Stimulated activated CD4-positive, alpha-beta T cell treated with anti-CD3 and anti-CD28 coated beads, TNF-alpha, amount 100 ng/mL, for 48 hours (primary cell): ENCODE results near the gene CAV1.

Source experiments
- DNase-seq, 3 donors: peaks; one replicate each; pipeline ENCODE4 v3.0.0-alpha.2; 2020; ENCODE audit warnings: low read depth in 3 of 3

The CAV1 gene

DNA sequence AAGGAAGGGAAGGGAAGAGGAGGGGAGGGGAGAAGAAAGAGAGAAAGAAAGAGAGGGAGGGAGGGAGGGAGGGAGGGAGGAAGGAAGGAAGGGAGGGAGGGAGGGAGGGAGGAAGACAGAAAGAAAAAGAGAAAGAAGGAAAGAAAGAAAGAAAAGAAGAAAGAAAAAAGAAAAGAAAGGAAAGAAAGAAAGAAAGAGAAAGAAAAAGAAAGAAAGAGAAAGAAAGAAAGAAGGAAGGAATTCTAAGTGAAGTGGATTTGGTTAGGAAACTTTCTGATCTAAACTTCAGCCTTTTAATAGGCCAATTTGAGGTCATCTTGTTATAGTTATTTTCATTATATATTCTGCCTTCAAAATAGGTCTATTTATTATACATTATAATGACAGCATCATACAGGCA is 21.0 kb upstream of the CAV1 start:
- DNase-seq, result no peak

- DNase-seq, result no peak
Measured at GRCh38 chr7:116505278-116505677, 19.6 kb upstream of the CAV1 start.

DNA sequence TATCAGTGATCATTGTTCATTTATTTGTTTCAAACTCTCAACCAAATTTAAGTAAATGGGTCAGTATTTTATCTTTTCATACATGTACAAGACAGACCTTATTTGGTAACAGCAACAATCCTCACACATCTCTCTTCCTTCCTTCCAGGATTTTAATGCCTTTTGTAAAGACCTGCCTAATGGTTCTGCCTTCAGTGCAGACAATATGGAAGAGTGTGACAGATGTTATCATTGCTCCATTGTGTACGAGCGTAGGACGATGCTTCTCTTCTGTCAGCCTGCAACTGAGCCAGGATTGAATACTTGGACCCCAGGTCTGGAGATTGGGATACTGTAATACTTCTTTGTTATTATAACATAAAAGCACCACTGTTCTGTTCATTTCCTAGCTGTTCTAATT is 19.0 kb upstream of the CAV1 start:
- no peak for DNase-seq

GRCh38 chr7:116509982-116510579 is 14.8 kb upstream of the CAV1 start:
- DNase-seq, result no peak

- DNase-seq, result no peak
Measured at GRCh38 chr7:116510795-116511194, 14.0 kb upstream of the CAV1 start.

DNA sequence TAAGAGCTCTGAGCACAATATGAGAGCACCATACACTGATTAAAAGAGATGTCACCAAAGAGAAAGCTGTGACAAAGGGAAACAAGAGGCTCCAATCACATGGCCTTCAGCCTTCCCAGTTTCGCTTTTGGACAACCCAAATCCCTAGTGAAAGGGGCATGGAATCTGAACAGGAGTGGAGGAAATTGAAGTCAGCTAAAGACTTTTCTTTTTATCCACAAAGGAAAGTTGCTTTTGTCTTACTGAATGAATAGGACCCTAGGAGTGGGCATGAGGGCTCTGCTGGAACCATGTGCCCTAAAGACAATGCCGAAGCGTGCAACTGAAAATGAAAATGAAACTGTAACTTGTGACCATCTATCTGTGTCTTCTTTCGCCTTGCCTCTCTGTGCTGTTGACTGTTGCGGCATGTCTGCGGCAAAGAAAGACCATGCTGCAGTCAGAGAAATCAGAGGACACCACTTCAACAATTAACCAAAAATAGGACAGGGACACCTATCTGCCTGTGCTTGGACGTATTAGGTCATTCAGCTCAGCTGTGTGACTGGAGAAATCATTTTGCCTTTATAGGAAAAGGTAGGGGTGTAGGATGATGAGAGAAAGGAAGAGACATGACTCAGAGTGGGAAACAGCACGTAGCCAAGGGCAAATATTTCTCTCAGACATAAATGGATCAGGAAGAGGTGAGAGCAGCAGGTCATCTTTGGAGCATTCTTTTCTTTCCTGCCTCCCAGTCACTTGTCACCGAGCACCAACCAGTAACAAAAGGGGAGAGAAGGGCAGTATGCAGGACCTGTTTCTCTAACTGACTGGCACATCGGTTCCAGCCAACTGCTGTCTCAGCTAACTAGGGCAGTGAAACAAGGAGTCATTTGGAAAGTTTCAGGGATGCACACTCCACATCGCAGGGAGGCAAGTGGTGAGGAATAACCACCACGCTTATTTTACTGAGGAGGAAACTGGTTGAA is 13.0 kb upstream of the CAV1 start:
- no peak for DNase-seq

GRCh38 chr7:116512520-116513188 is 12.2 kb upstream of the CAV1 start:
- DNase-seq, result no peak

GRCh38 chr7:116515584-116515983 is 9.3 kb upstream of the CAV1 start:
- no peak for DNase-seq

- DNase-seq, result no peak
Measured at GRCh38 chr7:116516324-116516723, 8.5 kb upstream of the CAV1 start.

DNA sequence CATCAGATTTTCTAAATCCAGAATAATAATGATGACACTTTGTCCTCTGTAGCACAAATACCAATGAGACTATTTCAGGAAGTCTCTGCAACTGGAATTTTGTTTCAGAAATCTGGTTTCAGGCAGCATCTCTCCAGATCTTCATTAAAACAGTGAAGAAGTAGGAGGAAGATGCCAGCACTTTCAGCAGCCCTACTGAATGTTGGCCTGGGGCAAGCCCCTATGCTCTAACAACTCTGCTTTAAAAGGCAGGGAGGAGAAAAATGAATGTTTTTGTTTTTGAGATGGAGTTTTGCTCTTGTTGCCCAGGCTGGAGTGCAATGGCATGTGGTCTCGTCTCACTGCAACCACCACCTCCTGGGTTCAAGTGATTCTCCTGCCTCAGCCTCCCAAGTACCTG is 7.2 kb upstream of the CAV1 start:
- DNase-seq, result no peak

- DNase-seq, result no peak
Measured at GRCh38 chr7:116518961-116519360, 5.9 kb upstream of the CAV1 start.

GRCh38 chr7:116521046-116521664 is 3.7 kb upstream of the CAV1 start:
- no peak for DNase-seq

DNA sequence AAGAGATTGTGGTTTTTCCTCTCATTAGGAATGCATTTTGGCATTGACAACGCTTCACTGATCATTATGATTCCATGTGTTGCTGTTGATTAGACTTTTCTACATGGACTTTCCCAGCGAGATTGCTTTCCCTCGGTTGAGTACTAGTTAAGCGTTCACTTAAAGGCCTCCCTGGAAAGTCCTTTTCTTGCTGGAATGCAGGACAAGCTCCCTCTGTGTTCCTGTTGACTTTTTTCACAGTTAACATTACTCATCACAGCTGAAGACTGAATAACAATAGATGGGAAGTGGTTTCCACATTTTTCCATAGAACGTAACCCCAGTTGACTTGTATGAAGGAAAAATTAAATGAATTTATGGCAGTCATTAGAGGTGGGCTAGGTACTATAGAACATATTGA is 2.6 kb upstream of the CAV1 start:
- DNase-seq, result no peak

DNA sequence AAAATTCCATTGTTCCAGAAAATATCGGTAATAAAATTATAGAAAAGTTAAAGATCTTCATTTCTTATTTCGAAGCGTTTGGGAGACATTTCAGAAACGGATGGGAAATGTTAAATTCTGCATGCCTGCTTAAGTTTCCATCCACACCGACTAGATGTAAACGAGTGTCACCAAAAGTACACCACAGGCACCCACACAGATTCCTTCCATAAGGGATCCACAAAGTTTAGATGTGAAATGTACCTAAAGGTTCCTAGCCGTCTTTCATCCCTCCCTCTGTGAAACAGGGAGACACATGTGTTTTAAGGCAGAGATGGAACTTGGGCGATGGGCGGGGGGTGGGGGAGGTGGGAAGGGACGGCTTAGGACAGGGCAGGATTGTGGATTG is 621 bp upstream of the CAV1 start:
- no peak for DNase-seq

DNA sequence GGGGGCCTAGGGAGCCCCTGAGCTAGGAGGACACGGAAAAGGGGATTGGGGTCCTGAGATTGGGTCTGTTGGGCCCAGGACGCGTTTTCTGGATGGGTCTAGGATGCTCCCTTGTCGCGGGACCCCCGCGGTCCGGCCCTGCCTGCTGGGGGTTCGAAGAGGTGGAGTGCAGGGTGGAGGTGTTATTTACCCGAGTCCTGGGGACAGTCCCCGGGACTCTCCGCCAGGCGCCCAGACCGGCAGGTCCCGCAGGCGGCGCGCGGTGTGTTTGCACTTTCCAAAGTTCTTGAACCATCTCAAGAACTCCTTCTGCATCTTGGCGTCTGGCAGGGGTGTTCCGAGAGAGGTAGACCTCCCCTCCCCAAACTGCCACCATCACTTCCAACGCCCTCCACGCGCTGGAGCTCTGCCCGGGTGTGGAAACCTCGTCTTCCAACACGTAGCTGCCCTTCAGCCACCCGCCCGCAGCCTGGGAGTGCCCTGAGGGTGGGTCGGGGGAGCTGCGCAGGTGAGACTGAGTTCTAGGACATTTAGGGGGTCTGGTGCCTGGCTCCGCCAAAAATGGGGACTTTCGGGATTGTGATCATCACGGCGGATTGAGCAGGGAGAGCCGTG is 569 bp downstream of the CAV1 start:
- no peak for DNase-seq

DNA sequence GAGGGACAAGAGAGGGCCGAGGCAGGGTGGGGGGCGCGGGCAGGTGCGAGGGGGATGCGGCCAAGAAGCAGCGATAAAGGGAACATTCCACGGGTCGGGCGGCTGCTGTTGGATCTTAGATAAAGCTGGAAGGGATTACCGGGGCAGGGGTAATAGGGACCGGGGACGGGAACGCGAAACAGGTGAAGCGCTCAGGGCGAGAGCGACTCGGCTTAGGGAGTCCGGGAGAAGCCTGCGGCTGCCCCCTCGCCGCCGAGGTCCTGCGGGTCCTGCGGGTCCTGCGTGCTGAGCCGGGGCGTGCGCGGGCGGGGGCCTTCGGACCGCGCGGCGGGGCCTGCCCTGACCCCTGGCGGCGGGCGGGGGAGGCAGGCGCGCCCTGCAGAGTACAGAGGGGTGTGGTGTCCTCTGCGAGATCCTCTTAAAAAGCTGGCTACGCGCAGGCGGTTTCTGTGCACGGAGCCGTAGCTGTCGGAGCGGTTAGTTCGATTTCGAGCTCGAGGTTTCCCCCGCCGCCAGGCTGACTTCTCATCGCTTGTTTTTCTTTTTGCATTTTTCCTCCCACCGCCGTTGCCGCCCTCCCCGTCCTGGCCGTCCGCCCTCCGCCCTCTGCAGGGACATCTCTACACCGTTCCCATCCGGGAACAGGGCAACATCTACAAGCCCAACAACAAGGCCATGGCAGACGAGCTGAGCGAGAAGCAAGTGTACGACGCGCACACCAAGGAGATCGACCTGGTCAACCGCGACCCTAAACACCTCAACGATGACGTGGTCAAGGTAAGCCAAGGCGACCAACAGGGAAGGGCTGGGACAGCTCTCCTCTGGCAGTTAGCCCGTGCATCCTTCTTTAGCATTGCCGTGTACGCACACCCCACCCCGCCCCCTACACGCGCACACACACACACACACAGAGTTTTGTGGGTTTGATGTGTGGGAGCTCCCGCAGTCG is 1.4 kb downstream of the CAV1 start:
- DNase-seq, result peak; percentile 34 to 50 (median 35)

DNA sequence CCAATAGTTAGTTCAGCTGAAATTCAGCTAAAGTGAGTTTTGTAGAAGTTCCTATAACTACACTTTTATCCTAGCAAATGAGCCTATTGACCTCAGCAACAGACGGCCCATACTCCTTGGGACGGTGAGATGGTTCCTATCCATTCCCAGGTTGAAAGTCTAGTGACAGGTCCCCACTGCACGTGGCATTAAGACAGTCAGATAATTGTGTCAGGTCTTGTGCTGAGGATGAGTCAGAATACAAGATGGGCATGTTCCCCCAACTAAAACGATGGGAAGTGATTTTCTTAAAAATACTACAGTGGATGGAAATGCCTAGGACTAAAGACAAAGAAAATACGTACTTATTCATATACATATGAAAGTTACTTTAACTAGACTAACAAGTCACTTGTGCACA is 2.1 kb downstream of the CAV1 start:
- DNase-seq, result no peak

- DNase-seq, result no peak
Measured at GRCh38 chr7:116527521-116527920, 2.7 kb downstream of the CAV1 start.

GRCh38 chr7:116528008-116528789 is 3.4 kb downstream of the CAV1 start:
- DNase-seq, result no peak

GRCh38 chr7:116529250-116529649 is 4.4 kb downstream of the CAV1 start:
- no peak for DNase-seq
